ENCODE measurements around the gene ADAMTS2.

Gene ADAMTS2

GRCh38 chr5:179343719-179344430, 1.4 kb downstream of the ADAMTS2 start:
- no peak for DNase-seq (ENCODE audit: low spot score)

DNA sequence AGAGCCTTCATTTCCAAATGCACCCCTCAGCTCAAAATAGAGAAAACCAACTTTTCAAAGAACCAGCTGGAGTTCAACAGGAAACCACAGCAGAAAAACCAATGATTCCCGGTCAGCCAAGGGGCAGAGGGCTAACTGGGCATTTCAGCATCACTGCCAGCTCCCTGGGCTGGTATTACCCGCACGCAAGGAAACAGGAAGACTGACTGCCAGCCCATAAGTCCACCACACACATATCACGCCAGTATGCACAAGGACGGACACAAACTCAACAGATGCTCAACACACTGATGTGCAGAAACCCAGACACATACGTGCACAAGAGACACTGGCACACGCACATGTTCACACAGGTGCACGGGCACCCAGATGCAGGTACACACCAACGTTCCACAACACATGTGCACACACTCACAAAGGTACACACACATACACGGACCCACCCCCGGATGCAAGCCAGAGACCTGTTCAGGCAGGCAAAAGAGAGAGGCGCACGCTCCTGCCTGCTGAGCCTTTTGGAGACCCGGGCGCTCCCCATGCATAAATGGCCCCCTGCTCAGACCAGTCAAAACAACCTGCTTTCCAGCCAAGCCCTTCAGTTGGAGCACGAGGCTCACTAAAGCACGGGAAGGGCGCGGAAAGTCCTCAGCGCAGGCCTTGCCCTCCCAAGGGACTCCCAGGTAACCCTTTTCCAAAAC, 2.1 kb downstream of the ADAMTS2 start:
- DNase-seq (ENCODE audit: low spot score): no peak

DNA sequence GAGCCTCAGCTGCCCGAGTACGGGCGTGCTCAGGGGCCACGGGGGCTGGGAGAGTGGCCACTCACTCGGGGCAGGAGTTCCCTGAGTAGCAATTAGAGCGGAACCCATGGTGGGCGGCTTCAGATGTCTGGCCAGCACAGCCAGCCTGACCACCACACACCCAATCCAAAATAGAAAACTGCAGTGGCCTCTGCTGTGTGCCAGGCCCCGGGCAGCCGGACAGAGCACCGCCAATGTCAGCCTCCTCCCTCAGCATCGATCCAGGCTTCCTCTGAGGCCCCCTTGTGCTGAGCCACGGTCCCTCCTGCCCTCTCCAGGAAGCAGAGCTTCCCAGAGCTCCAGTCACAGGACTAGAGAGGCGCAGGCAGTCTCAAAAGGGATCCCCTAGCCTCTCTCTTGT, 2.7 kb downstream of the ADAMTS2 start:
- DNase-seq (ENCODE audit: low spot score): no peak

GRCh38 chr5:179340465-179340864, 4.8 kb downstream of the ADAMTS2 start:
- no peak for DNase-seq (ENCODE audit: low spot score)

DNA sequence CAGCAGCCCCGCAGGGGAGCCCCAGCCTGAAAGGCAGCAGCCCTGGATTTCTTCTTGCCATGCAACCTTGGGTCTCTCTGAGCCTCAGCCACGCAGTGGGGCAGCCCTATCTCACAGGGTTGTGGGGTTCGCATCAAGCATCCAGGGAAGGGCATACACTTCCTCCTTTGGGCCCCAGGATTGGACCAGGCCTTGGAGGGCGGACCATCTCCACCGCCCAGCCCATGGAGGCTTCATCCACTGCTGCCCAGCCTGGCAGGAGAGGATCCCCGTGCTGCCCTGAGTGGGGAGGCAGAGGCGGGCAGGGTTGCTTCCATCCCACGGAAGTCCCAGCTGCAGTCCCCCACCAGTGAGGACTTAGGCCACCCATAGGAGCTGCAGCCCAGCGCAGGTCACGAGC, 5.3 kb downstream of the ADAMTS2 start:
- no peak for DNase-seq (ENCODE audit: low spot score)

GRCh38 chr5:179339081-179339480, 6.2 kb downstream of the ADAMTS2 start:
- no peak for DNase-seq (ENCODE audit: low spot score)

GRCh38 chr5:179337796-179338676, 7.2 kb downstream of the ADAMTS2 start:
- DNase-seq (ENCODE audit: low spot score): no peak

DNA sequence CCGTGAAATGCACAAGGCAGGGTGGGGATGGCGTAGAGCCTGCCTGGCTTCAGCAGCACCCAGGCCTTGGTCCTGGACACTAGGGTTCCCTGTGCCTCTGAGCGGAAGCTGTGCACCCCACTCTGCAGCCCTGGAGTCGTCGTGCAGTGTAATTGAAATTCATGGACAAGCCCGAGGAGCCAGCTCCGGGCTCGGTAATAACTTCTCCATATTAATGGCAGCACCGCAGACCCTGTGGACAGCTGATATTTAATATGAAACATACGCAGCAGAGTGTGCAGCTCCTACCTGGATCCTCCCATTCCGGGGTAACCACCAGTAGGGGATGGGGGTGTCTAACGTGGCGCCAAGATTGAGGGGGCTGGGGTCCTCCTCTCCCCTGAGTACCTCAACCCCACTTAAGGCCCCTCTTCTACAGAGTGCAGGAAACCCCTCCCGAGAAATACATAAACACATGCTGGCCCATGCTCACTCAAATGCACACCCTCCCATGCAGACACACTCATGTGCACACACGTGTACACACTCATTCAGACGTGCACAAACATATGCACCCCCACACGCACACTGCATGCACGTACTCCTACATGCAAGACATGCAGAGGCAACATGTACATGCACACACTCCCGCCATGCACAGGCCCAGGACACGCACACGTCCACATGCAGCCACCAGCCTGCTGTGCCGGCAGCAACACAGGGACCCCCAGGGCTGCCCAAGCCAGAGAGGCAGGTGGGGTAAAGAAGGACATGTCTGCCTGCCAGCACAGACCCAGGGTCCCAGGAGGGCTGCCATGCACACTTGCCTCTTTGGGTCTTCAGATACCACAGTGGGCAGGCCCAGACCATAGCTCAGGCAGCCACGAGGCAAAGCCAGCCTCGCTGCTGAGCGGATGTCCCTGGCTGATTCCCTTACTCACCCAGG, 8.1 kb downstream of the ADAMTS2 start:
- no peak for DNase-seq (ENCODE audit: low spot score)

GRCh38 chr5:179336126-179336870, 9.0 kb downstream of the ADAMTS2 start:
- no peak for DNase-seq (ENCODE audit: low spot score)

GRCh38 chr5:179333796-179334761, 11.2 kb downstream of the ADAMTS2 start:
- no peak for DNase-seq (ENCODE audit: low spot score)

GRCh38 chr5:179332741-179333290, 12.4 kb downstream of the ADAMTS2 start:
- no peak for DNase-seq (ENCODE audit: low spot score)

GRCh38 chr5:179331591-179332375, 13.5 kb downstream of the ADAMTS2 start:
- no peak for DNase-seq (ENCODE audit: low spot score)

DNA sequence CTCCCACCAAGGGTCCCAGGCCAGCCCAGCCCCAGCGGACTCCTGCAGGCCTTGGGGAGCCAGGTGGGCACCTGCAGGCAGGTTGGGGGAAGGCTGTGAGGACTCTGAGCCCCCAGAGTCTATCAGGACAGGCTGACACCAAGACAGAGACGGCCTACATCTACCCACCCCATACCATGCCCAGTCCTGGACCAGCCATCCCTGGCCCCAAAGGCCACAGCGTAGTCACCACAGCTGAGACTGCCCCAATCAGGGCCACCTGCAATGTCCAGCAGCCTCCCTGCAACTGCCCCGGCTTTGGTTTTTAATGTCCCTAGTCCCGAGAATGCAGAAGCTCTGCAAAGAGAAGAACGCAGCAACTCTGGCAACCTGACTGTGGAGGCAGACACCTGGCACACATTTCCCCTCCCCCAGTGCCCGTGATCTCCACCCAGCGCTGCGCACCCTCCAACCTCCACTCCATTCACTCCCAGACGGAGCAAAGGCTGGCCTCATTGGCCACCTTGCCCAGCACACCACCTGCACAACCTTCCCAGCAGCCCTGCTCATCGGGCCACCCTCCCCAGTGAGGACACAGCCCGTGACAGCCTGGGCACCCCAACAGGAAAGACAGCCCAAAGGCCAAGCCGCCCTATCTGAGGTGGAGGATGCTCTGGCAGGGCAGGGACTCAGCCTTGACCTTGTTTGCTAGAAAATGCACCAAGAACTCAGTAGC, 14.9 kb downstream of the ADAMTS2 start:
- no peak for DNase-seq (ENCODE audit: low spot score)

DNA sequence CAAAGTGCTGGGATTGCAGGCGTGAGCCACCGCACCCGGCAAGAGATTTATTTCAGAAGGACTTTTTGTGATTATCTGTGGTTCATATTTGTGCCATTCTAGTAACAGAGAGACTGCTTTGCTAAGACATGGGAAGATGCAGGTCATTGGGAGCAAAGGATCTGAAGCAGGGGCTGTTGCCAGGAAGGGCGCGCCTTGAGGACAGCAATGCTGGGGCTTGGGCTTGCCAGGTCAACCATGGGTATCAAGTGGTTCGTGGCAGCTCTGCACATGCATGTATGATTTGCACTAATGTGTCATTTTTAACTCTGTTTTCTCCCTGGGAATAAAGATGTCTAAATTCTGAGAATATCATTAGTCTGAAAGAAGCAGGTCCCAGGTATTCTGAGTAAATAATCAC, 17.0 kb downstream of the ADAMTS2 start:
- no peak for DNase-seq (ENCODE audit: low spot score)

GRCh38 chr5:179327021-179327735, 18.1 kb downstream of the ADAMTS2 start:
- no peak for DNase-seq (ENCODE audit: low spot score)

GRCh38 chr5:179326122-179326927, 18.9 kb downstream of the ADAMTS2 start:
- DNase-seq (ENCODE audit: low spot score): no peak
